IPS-15b (cell line): ENCODE measurements around the gene CTNND1.
"Not testable (repeated sequence)": the region's sequence is repeated elsewhere in the genome, so short reads cannot be mapped to it uniquely, and the experiment has no call there.

Experiments
- H3K27me3 ChIP-seq: one replicate; pipeline ENCODE4 v1.6.1; 2013; ENCODE audit warnings: low read length; ENCODE audit not compliant: control insufficient read depth, insufficient read depth
- H3K36me3 ChIP-seq: one replicate; pipeline ENCODE4 v1.6.1; 2013; ENCODE audit warnings: low read length; ENCODE audit not compliant: control insufficient read depth, insufficient read depth
- H3K4me1 ChIP-seq: one replicate; pipeline ENCODE4 v1.6.1; 2013; ENCODE audit warnings: mild to moderate bottlenecking, low read length; ENCODE audit not compliant: control insufficient read depth, insufficient read depth
- H3K4me3 ChIP-seq: one replicate; pipeline ENCODE4 v1.5.1; 2013; ENCODE audit warnings: low read depth, low read length
- H3K9ac ChIP-seq: one replicate; pipeline ENCODE4 v1.6.1; 2013; ENCODE audit warnings: low read depth, mild to moderate bottlenecking, low read length
- H3K9me3 ChIP-seq: one replicate; pipeline ENCODE4 v1.6.1; 2013; ENCODE audit warnings: mild to moderate bottlenecking, low read length; ENCODE audit not compliant: control insufficient read depth, insufficient read depth

CTNND1 gene

DNA sequence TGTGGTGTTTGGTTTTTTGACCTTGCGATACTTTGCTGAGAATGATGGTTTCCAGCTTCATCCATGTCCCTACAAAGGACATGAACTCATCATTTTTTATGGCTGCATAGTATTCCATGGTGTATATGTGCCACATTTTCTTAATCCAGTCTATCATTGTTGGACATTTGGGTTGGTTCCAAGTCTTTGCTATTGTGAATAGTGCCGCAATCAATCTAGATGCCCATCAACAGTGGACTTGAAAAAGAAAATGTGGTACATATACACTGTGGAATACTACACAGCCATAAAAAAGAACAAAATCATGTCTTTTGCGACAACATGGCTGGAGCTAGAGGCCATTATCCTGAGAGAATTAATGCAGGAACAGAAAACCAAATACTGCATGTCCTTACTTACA is 77.0 kb downstream of the CTNND1 start:
- not testable (repeated sequence) for H3K9me3 ChIP-seq, H3K9ac ChIP-seq, H3K27me3 ChIP-seq, H3K36me3 ChIP-seq, H3K4me3 ChIP-seq, H3K4me1 ChIP-seq

DNA sequence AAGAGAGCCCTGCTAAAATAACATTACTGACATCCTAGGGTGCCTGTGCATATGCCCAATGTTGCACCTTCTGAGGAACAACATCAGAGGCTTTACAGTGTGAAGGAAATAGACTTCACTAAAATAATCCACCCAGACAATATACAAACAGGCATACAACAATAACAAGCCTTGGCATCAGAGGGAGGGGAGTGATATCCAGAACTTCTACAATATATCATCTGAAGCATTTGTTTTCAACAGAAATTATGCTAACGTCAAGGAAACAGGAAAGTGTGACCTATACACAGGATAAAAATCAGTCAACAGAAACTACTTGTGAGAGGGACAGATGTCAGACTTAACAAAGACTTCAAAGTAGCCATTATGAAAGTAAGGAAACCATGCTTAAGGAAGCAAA is 81.3 kb downstream of the CTNND1 start:
- H3K4me1 ChIP-seq: no peaks in the 10 kb centered on the region
- H3K9ac ChIP-seq: no peak overlapping the region
- no peaks in the 10 kb centered on the region for H3K36me3 ChIP-seq
- H3K27me3 ChIP-seq: no peaks in the 10 kb centered on the region
- no peaks in the 10 kb centered on the region for H3K9me3 ChIP-seq
- no peak overlapping the region for H3K4me3 ChIP-seq

DNA sequence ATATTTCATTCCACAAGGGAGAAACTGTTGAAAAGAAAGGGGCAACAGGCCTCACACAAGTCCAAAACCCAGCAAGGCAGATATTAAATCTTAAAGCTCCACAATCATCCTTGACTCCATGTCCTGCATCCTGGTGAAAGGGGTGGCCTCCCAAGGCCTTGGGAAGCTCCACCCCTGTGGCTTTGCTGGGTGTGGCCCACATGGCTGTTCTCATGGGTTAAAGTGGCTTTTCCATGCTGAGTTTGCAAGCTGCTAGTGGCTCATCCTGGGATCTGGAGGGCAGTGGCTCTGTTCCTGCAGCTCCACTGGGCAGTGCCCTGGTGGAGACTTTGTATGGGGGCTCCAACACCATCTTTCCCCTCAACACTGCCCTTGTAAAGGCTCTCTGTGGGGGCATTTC is 106.4 kb downstream of the CTNND1 start:
- no peak overlapping the region for H3K9ac ChIP-seq
- H3K9me3 ChIP-seq: no peaks in the 10 kb centered on the region
- H3K4me3 ChIP-seq: no peak overlapping the region
- no peaks in the 10 kb centered on the region for H3K36me3 ChIP-seq
- H3K27me3 ChIP-seq: no peaks in the 10 kb centered on the region
- H3K4me1 ChIP-seq: peaks cover 15% of the 10 kb centered on the region

DNA sequence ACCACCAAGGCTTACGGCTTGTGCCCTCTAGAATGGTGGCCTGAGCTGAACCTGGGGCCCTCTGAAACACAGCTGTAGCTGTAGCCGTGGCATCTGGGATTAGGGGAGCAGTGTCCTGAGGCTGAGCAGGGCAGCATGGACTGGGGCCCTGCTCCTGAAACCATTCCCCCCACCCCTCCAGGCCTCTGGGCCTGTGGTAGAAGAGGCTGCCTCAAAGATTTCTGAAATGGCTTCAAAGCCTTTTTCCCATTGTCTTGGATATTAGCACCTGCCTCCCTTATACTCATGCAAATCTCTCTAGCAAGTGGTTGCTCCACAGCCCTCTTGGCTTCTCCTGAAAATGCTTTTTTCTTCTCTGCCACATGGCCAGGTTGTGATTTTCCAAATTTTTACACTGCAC is 106.9 kb downstream of the CTNND1 start:
- no peak overlapping the region for H3K9ac ChIP-seq
- H3K4me3 ChIP-seq: no peak overlapping the region
- no peaks in the 10 kb centered on the region for H3K9me3 ChIP-seq

More for the DNA sequence above, 106.9 kb downstream of the CTNND1 start:
- Histone ChIP-seq H3K4me1 (peaks cover 15% of the 10 kb centered on the region), H3K27me3 (no peaks in the 10 kb centered on the region), H3K36me3 (no peaks in the 10 kb centered on the region)
